ENCODE measurements around the gene PDGFA.

The PDGFA gene

DNA sequence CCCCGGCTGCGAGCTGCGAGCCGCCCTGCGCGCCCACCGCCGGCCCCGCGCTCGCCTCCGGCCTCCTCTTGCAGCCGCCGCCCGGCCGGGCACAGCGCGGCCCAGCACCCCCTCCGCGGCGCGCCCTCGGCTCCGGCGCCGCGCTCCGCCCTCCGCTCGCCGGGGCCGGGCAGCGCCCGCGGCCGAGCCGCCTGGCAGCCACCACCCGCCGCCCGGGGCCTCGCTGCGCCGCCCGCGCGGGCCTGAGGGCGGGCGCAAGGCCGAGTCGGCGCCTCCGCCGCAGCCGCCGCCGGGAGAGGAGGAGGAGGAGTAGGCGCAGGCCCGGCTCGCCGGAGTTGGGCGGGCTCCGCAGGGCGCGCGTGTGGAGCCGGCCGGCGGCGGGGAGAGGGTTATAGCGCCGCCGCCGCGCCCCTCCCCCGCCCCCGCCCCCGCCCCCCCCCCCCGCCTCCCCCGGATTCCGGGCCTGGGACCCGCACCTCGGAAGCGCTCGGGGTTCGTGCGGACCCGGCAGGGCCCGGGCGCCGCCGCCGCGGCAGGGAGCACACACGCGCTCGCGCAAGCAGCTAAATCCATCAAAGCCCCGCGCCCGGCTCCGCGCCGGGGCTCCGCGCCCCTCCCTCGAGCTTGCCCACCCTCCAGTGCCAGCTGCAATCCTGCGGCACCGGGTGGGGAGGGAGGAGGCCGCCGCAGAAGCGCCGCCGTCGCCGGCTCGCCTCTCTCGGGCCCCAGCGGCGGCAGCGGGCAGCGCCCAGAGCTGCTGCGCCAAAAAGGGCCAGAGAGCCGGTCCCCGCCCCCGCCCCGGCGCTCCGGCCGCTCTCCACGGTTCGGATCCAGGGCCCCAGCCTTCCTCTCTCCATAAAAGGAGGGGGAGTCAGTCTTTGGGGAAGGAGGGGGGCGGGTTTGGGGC is at the start of gene PDGFA:
Gene PDGFA (minus strand): TSS at position 363 of the 907 bp plus-strand sequence. CDS start 845 bp downstream, outside the sequence.
- peak; percentile 75 for DNase-seq (ENCODE audit: low spot score)

- DNase-seq (ENCODE audit: low spot score) = no peak
These were observed 48.6 kb upstream of the PDGFA start for GRCh38 chr7:568031-568951.

DNA sequence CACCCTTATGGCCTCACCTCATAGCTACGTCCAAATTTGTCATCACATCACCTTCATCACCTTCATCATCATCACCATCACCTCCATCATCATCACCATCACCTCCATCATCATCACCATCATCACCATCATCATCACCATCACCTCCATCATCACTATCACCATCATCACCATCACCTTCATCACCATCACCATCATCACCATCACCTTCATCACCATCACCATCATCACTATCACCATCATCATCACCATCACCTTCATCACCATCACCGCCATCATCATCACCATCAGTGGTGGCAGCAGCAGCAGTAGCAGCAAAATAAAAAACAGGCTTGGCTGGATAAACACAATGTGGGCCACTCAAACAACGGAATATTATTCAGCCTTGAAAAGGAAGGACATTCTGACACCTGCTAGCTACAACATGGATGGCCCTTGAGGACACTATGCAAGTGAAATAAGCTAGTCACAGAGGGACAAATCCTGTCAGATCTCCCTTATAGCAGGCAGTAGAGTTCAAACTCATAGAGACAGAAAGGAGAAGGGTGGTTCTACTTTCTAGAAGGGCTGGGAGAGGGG is 47.7 kb upstream of the PDGFA start:
- DNase-seq (ENCODE audit: low spot score) = no peak

GRCh38 chr7:566100-566499 is 46.5 kb upstream of the PDGFA start:
- DNase-seq (ENCODE audit: low spot score) = no peak

GRCh38 chr7:564176-564865 is 44.7 kb upstream of the PDGFA start:
- DNase-seq (ENCODE audit: low spot score) = no peak

DNA sequence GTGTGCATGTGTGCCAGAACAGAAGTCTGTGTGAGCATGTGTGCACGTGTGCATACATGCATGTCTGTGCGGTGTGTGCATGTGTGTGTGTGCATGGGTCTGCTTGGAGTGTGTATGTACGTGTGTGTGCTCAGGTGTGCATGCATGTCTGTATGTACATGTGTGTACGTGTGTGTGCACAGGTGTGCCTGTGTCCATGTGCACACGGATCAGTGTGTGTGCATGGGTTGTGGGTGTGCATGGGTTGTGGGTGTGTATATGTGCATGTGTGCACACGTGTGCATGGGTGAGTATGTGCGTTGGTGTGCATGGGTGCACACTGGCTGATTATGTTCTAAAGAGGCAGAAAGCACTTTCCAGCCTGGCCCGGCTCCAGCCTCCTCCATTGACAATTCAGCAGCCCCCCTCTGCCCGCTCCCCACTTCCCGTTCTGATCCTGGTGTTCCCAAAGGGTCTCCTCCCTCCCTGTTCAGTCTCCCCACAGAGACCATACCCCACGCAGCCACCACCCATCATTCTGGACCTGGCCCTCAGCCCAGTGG is 44.1 kb upstream of the PDGFA start:
- DNase-seq (ENCODE audit: low spot score) = no peak

DNA sequence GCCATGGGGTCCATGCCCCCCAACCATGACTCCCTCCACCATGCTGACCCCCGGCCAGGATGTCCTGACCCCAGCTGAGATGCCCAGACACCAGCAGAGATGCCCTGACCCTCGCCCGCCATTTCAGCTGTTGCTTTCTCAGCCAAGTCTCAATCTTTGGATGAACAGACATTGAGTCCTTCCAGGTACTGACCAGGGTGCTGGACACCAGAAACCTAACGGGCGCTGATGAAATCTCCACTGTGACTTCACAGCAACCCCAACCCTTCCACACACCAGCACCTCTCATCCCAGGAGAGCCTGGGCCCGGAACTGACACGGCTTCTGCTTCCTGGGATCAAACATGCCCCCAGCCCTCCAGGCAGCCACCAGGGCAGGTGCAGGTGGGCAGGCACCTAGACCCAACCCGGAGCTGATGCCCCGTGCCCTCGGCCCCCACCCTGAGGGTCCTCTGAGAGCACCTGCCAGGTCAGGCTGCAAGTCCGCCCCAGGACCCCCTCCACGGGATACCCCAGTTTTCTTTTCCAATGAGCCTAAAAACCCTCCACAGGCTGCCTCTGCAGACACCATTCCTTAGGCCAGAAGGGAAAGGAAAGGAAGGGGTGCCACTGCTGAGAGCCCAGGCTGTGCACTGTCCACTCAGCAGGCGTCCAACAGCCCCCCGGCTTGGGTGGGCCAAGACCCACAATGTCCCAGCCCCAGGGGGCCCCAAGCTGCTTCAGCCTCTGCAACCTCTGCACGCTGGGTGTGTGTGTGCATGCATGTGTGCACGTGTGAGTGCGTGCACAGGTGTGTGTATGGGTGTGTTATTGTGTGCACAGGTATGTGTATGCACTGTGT is 43.4 kb upstream of the PDGFA start:
- no peak for DNase-seq (ENCODE audit: low spot score)

GRCh38 chr7:562374-562675 is 42.7 kb upstream of the PDGFA start:
- no peak for DNase-seq (ENCODE audit: low spot score)

DNA sequence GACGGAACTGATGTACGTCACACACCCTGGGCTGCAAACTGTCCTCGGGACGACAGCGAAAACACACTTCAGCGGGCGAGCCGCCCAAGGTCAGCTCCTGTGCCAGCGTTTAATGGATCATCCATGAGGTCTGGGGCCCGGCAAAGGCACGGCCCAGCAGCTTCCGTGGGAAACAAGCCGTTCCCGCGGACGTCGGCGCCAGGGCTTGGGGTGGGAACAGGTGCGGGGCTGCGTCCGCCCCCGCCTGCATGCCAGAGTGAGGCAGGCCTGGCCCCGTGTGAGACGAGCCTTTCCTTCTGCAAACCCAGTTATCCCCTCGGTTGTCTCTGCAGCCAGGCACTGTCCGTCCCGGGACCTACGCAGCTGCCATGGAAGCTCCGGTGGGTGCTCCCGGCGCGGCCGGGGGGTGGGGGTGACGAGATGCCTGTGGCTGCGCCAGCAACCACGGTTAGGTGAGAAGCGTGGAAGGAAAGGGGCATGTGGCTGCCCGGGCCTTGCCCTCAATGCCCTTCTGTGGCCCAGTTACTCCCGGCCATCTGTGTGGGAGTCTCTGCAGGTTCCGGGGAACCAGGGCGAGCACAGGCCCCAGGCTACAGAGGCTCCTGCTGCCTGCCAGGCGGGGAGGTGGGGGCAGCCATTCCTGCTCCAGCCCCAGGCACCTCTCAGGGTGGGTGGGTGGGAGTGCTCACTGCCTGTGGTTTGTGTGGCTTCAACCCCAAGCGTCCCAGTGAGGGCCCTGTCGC is 42.2 kb upstream of the PDGFA start:
- no peak for DNase-seq (ENCODE audit: low spot score)

GRCh38 chr7:560966-561630 is 41.5 kb upstream of the PDGFA start:
- no peak for DNase-seq (ENCODE audit: low spot score)

- no peak for DNase-seq (ENCODE audit: low spot score)
These were observed 39.7 kb upstream of the PDGFA start for GRCh38 chr7:559396-559705.

DNA sequence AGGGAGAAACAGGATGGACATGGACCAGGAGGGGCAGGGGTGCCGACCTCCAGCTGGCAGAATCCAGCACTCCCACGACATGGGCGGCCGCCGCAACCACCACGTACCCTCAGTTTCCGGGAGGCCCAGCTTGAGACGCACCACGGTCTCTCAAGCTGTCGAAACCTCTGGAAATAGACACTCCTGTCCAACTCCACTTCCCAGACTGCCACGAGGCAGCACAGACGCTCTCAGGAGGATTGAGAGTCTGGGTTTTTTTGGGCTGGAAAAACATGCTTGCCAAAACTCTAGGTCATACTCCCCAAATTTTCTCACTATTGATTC is 37.9 kb upstream of the PDGFA start:
- no peak for DNase-seq (ENCODE audit: low spot score)

DNA sequence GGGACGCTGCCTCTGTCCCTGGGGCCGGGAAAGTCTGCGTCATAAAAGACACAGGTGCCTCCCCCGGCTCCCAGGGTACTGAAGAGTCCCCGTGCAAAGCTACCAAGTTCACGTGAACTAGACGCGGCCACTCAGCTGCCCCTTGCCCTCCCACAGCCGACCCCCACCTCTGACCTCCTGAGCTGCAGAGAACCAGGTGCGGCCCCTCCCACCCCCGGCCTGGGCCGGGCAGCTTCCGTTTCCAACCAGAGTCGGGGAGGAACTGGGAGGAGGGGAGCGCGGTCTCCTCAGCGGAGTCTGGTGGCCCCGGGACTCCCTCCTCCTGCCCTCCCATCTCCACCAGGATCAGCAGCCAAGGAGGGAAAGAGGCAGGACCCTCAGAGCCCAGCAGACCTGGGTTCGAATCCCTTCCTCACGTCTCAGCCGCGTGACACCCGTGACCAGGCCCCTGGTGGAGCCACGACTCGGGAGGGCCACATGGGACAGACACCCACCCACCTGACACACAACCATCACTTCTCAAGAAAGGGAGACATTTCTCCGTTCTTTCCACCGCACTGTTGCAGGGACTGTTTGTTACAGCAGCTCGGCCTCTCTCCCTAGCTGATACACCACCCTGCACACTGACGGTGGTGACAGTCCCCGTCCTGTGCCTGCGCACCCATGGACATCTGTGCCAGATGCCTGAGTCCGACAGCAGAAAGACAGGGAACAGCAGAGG is 37.4 kb upstream of the PDGFA start:
- no peak for DNase-seq (ENCODE audit: low spot score)

GRCh38 chr7:556291-556826 is 36.7 kb upstream of the PDGFA start:
- DNase-seq (ENCODE audit: low spot score) = no peak

GRCh38 chr7:555551-556160 is 36.0 kb upstream of the PDGFA start:
- DNase-seq (ENCODE audit: low spot score) = no peak

DNA sequence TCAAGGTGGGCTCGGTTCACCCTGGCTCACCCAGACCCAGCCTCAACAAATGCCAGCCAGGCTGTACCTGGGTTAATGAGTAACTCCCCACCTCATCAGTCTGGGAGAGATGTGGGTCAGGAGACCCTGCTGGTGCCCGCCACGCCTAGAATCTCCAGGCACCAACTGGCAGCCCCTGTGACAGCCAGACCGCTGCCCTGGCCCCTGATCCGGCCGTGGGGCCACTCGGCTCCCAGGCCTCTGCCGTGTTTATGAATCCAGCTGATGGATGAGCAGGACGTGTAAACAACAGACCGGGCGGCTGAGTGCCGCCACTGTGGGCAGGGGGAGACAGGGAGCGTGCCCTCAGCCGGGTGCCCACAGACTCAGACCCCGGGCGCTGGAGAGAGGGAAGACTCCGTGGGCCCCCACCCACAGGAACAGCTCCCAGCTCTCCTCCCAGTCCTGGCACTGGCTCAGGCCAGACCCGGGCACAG is 34.0 kb upstream of the PDGFA start:
- DNase-seq (ENCODE audit: low spot score) = no peak

- no peak for DNase-seq (ENCODE audit: low spot score)
These were observed 33.4 kb upstream of the PDGFA start for GRCh38 chr7:552868-553635.
